Activated CD8-positive, alpha-beta T cell treated with anti-CD3 and anti-CD28 coated beads, Interleukin-2, amount 10 ng/mL, durations not matched to agents 7 days and 5 days (primary cell): Measurements from ENCODE around the gene QPCT. TPM values are rescaled to one million over a fixed set of nuclear protein-coding genes. Genes with fewer than 3 reads are reported as not detected.

Experiments used
- ATAC-seq: fragments of 150-1000 bp; cut with Tn5 transposase; one replicate; pipeline ENCODE4 v1.10.0; 2021; ENCODE audit warnings: moderate library complexity
- CTCF ChIA-PET: fragments of 350-600 bp; sonication (Branson Sonifier 250); formaldehyde crosslinking; loops from one replicate; lab custom pipeline; 2021; ENCODE audit warnings: antibody characterized with exemption; lab: Charles Lee
- POLR2A ChIA-PET: fragments of 350-600 bp; sonication (Branson Sonifier 250); formaldehyde crosslinking; loops from one replicate; lab custom pipeline; 2021; ENCODE audit warnings: antibody characterized with exemption; lab: Charles Lee
- DNase-seq: peaks from one replicate; pipeline ENCODE4 v3.0.0-alpha.2; 2020
- H3K27ac Mint-ChIP-seq: one replicate; pipeline ENCODE4 v1.8.0; 2021; ENCODE audit warnings: mild to moderate bottlenecking, mixed read lengths
- H3K27me3 Mint-ChIP-seq: one replicate; pipeline ENCODE4 v1.8.0; 2021; ENCODE audit warnings: low read depth, mixed read lengths
- H3K36me3 Mint-ChIP-seq: one replicate; pipeline ENCODE4 v1.8.0; 2021; ENCODE audit warnings: low read depth, mixed read lengths
- H3K4me1 Mint-ChIP-seq: one replicate; pipeline ENCODE4 v1.8.0; 2021; ENCODE audit warnings: low read depth, mixed read lengths
- H3K4me3 Mint-ChIP-seq: one replicate; pipeline ENCODE4 v1.8.0; 2021; ENCODE audit warnings: mild to moderate bottlenecking, mixed read lengths
- H3K9me3 Mint-ChIP-seq: one replicate; pipeline ENCODE4 v1.8.0; 2022; ENCODE audit warnings: mixed read lengths; ENCODE audit not compliant: insufficient read depth
- total RNA-seq, 2 experiments: library from RNA; stranded (reverse); gene quantifications; one replicate each; pipeline ENCODE4 v1.2.3, GENCODE V29; 2021

Gene QPCT
- total RNA-seq, 2 experiments from 2014 or later = not detected

- H3K4me1 Mint-ChIP-seq = peaks cover 4% of the 10 kb centered on the region
- DNase-seq (no peak), ATAC-seq (no peak)
- ChIA-PET CTCF (interaction anchor here (0.6 to 6.9 kb wide), 4 partner anchors 21 to 507 kb away, joined by 3 to 73 read pairs (median 31); no protein-coding TSS in a partner anchor), POLR2A (no interaction called here)
- H3K4me3 Mint-ChIP-seq = no peak overlapping the region
- H3K27ac Mint-ChIP-seq = no peak overlapping the region
- H3K36me3 Mint-ChIP-seq = no peaks in the 10 kb centered on the region
- peaks cover 5% of the 10 kb centered on the region for H3K27me3 Mint-ChIP-seq
- no peaks in the 10 kb centered on the region for H3K9me3 Mint-ChIP-seq
These were observed 72.9 kb downstream of the QPCT start for GRCh38 chr2:37417321-37417720.

DNA sequence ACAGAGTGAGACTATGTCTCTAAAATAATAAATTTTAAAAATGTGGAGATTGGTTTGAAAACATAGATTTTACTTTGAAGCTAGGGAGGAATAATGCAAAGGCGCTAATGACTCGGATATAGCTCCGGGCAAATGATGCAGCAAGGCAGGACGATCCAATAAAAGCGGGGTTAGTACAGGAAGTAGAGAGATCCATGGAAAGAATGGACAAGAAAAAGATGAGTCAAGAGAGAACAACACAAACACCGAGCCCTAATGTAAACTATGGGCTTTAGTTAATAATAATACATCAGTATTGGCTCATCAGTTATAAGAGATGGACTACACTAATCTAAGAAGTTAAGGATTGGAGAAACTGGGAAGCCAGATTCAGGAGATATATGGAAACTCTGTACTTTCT lies 74.5 kb downstream of the QPCT start:
- H3K36me3 Mint-ChIP-seq = no peaks in the 10 kb centered on the region

DNA sequence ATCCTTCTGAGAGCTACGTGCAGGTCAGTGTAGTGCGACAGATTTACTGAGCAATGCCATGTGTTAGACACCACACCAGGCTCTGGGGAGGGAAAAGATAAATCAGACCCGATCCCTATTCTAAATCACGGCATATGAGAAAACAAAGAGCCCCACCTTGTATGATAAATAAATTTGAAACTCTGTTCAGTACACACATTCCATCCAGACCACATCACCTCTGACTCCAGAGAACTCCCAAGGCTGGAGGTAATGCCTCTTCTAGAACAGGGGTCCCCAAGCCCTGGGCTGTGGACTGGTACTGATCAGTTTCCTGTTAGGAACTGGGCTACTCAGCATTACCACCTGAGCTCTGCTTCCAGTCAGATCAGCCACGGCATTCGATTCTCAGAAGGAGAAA lies 77.3 kb downstream of the QPCT start:
- Mint-ChIP-seq H3K4me1 (no peaks in the 10 kb centered on the region), H3K27ac (no peak overlapping the region), H3K27me3 (peaks cover 3% of the 10 kb centered on the region), H3K36me3 (no peaks in the 10 kb centered on the region), H3K4me3 (no peak overlapping the region), H3K9me3 (no peaks in the 10 kb centered on the region)
- POLR2A ChIA-PET = no interaction called here
- CTCF ChIA-PET = no interaction called here
- no peak for ATAC-seq
- DNase-seq = no peak

More for the DNA sequence above, 74.5 kb downstream of the QPCT start:
- Mint-ChIP-seq H3K27me3 (peaks cover 5% of the 10 kb centered on the region), H3K4me3 (no peak overlapping the region), H3K27ac (no peak overlapping the region), H3K4me1 (peaks cover 4% of the 10 kb centered on the region), H3K9me3 (no peaks in the 10 kb centered on the region)
- ATAC-seq (no peak), DNase-seq (no peak)
- ChIA-PET POLR2A (no interaction called here), CTCF (no interaction called here)

- CTCF ChIA-PET = no interaction called here
- peaks cover 3% of the 10 kb centered on the region for H3K27me3 Mint-ChIP-seq
- no peak for DNase-seq
- H3K4me1 Mint-ChIP-seq = no peaks in the 10 kb centered on the region
- POLR2A ChIA-PET = no interaction called here
- no peak overlapping the region for H3K4me3 Mint-ChIP-seq
- H3K27ac Mint-ChIP-seq = no peak overlapping the region
- ATAC-seq = no peak
- no peaks in the 10 kb centered on the region for H3K36me3 Mint-ChIP-seq
- no peaks in the 10 kb centered on the region for H3K9me3 Mint-ChIP-seq
These were observed 78.4 kb downstream of the QPCT start for GRCh38 chr2:37422816-37423215.

Other genes starting within 250 kb of the QPCT start
- gene EIF2AK2, start 187.7 kb upstream of the QPCT start, total RNA-seq = 100 to 1,000 TPM; 113 to 117 TPM
- not detected for gene SULT6B1, start 156.0 kb upstream of the QPCT start, total RNA-seq
- 10 to 100 TPM; 35.1 to 36.0 TPM for gene CEBPZOS, start 148.1 kb upstream of the QPCT start, total RNA-seq
- 10 to 100 TPM; 46.7 to 54.4 TPM for gene CEBPZ, start 113.0 kb upstream of the QPCT start, total RNA-seq
- gene NDUFAF7, start 113.0 kb upstream of the QPCT start, total RNA-seq = 10 to 100 TPM; 19.7 to 20.0 TPM
- 10 to 100 TPM; 18.7 to 21.5 TPM for gene PRKD3, start 19.8 kb upstream of the QPCT start, total RNA-seq